ENCODE data around the gene NR4A1. TPM values are rescaled to one million over a fixed set of nuclear protein-coding genes. Genes with fewer than 3 reads are reported as not detected.

Gene NR4A1
- total RNA-seq, 1 donor from 2014 or later = 5.3 TPM

DNA sequence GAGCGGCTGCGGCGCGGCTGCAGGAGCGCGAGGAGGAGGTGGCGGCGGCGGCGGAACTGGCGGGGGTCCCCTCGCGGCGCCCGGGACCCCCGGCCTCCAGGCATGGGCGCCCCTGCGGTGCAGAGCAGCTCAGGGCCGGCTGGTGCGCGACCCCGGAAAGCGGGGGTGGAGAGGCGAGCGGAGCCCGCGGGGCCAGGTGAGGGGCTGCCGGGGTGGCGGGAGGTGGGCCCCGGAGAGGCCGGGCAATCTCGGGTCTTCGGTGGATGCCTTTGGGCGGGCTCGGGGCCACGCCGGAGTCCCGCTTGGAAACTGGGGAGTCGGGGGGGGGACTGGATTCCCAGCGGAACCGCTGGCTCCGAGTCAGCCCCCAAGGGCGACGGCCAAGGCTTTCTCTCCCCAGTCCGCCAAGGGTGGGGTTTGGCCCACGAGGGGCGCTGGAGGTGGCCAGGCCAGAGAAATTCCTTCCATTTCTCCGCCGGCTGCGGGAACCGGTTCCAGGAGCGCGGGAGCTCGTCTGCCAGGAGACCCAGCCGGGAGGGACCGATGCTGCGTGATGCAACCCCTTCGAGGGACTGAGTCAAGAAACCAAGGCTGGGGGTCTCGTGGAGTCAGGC is 13.9 kb upstream of the NR4A1 start:
- FAIRE-seq (no peak), DNase-seq (ENCODE audit: low spot score in 2 of 2) (no peak)

DNA sequence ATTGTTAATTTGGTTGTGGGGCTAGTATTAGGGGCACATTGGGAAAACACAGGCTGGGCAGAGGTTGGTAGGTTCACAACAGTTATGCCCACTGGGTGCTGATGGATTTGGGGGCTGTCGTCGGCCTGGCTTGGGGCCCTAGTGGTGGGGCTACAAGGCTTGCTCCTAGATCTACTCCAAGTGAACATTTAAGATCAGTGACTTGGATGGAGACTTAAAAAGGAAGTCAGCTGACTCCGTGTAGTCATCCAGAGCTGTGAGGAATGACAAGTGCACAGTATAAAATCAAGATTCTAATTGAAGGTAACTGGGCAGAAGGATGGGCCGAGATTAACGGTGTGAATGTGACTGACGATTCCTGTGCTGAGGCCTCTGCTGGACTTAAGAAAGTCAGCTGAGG is 12.8 kb upstream of the NR4A1 start:
- FAIRE-seq = no peak

GRCh38 chr12:52041035-52041434 is 10.2 kb upstream of the NR4A1 start:
- FAIRE-seq = no peak
- no peak for DNase-seq (ENCODE audit: low spot score in 2 of 2)

More for the DNA sequence above, 12.8 kb upstream of the NR4A1 start:
- no peak for DNase-seq (ENCODE audit: low spot score in 2 of 2)

DNA sequence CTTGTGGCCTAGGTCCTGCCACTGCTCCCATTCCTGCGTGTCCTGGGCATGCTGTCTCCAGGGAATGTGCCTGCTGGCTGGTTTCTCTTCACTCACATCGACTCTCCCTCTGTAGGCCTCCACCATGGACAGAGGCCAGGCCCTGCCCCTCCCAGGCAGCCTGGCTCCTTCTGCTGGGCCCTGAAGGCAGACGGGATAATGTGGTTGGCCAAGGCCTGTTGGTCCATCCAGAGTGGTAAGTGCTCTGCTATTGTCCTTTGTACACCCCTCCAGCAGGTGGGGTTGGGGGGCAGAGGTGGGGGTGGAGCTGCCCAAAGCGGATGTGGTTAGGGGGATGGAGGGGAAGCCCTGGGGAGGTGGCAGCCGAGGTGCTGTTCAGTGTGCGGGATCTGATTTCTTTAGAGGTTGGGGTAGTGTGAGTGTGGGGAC is 9.5 kb upstream of the NR4A1 start:
- DNase-seq (ENCODE audit: low spot score in 2 of 2) = no peak

DNA sequence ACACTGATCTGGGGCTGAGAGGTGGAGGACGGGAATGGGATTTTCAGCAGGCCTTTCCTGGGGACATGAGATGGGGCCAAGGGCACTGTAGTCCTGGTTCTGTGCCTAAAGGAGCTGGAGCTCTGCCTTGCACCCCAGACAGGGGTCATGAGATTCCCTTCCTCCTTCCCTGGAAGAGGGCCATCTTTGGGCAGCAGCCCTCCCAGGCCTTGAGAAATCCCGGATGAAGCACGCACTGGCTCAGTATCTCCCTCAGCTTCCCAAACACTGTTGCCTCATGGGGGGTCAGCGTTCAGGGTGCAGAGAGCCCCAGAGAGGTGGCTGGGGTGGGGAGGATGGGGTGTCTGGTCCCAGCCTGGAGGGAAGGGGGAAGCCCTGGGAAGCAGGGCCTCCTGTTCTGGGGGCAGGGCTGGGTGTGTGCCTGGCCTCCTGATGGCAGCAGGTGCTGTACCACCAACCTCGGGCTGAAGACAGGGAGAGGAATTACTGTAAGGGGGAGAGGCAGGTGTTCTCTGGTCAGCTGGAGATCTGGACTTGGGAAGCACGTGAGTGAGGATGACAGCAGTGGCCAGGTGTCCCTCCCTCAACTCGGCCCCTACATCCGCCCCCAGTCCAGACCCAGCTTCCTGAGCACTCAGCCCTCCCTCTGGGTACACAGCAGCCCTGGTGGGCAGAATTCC is 8.4 kb upstream of the NR4A1 start:
- DNase-seq (ENCODE audit: low spot score in 2 of 2) = no peak
- no peak for FAIRE-seq

More for the DNA sequence above, 9.5 kb upstream of the NR4A1 start:
- FAIRE-seq = no peak

- FAIRE-seq = no peak
- no peak for DNase-seq (ENCODE audit: low spot score in 2 of 2)
These were observed 7.6 kb upstream of the NR4A1 start for GRCh38 chr12:52043386-52044212.

DNA sequence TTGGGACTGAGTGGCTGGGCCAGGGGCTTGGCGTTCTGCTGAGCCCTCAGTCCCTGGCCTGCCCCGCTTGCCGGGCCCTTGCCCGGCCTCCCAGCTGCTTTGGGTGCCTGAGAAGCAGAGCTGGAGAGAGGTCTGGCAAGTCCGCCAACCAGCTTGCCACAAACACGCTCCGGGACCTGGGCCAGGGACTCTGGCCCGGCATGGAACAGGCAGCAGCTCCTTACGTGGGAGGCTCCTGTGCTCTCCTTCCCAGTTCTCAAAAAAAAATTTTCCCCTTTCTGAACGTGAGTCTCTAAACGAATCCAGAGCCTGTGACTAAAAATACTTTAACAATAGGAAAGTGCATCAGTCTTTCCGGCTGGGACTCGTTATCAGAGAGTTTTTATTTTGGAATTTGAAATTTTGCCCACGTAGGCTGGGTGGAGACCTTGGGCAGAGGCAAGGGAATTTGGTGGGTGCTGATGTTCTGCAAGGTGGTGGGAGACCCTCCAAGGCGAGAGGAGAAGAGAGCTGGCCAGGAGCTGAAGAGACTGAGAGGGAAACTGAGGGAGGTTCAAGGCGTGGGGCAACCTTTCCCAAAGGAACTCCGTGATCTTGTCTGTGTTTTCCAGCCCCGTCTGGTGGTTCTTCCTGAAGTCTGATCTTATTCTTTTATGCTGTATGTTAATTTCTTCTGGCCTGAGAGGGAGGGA is 6.8 kb upstream of the NR4A1 start:
- no peak for FAIRE-seq
- DNase-seq (ENCODE audit: low spot score in 2 of 2) = peak in 1 of 2 donors; percentile 70

GRCh38 chr12:52045794-52046199 is 5.4 kb upstream of the NR4A1 start:
- FAIRE-seq (no peak), DNase-seq (ENCODE audit: low spot score in 2 of 2) (no peak)

DNA sequence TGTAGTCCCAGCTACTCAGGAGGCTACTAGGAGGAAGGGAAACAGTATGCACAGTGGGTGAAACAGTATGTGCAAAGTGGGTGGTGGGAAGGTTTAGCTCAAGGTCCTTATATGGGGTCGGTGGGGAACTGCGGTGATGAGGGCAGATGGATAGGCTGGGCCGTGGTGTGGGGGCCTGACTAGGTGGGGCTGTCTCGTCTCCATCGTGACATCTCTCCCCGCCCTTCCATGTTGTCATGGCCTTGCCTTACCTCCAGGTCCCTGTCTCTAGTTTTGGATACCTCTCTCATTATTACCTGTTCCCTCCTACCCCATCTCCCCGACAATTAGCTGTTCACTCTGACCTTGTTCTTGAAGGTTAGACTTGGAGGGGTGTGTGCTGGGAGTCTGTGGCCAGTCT is 4.4 kb upstream of the NR4A1 start:
- FAIRE-seq = no peak
- no peak for DNase-seq (ENCODE audit: low spot score in 2 of 2)

DNA sequence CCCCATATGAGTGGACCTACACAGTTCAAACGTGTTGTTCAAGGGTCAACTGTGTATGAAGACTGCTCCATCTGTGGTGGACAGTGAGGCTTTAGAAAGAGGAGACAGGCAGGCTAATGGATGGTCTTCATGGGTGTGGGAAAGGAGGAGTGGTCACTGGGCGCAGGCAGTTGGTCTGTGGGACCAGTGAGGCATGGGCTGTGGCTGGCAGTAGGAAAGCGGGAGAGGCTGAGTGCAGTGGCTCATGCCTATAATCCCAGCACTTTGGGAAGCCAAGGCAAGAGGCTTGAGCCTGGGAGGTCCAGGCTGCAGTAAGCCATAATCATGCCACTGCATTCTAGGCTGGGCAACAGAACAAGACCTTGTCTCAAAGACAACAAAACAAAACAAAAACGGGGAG is 2.0 kb upstream of the NR4A1 start:
- FAIRE-seq = no peak

GRCh38 chr12:52049688-52050087 is 1.6 kb upstream of the NR4A1 start:
- FAIRE-seq (no peak), DNase-seq (ENCODE audit: low spot score in 2 of 2) (no peak)

More for the DNA sequence above, 2.0 kb upstream of the NR4A1 start:
- DNase-seq (ENCODE audit: low spot score in 2 of 2) = no peak

- FAIRE-seq (no peak), DNase-seq (ENCODE audit: low spot score in 2 of 2) (no peak)
These were observed 1.0 kb upstream of the NR4A1 start for GRCh38 chr12:52050116-52050757.

DNA sequence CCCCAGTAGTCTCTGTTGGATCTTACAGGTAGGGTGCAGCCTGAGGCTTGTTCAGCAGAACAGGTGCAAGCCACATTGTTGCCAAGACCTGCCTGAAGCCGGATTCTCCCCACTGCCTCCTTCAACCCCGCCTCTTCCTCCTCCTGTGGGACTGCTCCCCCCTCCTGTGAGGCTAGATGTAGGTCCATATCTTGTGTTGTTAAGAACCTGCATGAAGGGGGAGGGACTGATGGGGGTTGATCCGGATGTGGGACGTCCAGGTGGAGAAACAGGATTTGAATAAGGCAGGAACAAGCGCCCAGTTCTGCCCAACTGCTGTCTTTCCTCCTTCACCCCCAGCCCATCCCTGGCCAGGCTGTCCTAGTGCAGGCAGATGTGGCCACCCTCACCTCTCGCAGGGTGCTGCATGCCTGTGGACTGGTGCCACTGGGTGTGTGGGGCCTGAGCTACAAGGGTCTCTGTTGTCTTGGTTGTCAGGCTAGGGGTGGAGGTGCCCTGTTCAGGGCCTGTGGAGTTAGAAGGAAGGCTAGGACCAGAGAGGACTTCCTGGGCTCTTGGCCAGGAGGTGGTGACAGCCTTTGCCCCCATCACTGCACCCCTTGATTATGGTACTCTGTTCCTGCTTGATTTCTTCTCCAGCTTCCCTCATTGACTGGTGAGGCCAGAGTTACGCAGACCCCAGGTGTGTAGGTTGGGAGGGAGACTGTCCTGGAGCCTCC is 1.4 kb downstream of the NR4A1 start:
- FAIRE-seq = no peak
- DNase-seq (ENCODE audit: low spot score in 2 of 2) = no peak

GRCh38 chr12:52053536-52054209 is 2.4 kb downstream of the NR4A1 start:
- no peak for DNase-seq (ENCODE audit: low spot score in 2 of 2)
- no peak for FAIRE-seq

GRCh38 chr12:52054231-52054832 is 3.1 kb downstream of the NR4A1 start:
- DNase-seq (ENCODE audit: low spot score in 2 of 2) = no peak

DNA sequence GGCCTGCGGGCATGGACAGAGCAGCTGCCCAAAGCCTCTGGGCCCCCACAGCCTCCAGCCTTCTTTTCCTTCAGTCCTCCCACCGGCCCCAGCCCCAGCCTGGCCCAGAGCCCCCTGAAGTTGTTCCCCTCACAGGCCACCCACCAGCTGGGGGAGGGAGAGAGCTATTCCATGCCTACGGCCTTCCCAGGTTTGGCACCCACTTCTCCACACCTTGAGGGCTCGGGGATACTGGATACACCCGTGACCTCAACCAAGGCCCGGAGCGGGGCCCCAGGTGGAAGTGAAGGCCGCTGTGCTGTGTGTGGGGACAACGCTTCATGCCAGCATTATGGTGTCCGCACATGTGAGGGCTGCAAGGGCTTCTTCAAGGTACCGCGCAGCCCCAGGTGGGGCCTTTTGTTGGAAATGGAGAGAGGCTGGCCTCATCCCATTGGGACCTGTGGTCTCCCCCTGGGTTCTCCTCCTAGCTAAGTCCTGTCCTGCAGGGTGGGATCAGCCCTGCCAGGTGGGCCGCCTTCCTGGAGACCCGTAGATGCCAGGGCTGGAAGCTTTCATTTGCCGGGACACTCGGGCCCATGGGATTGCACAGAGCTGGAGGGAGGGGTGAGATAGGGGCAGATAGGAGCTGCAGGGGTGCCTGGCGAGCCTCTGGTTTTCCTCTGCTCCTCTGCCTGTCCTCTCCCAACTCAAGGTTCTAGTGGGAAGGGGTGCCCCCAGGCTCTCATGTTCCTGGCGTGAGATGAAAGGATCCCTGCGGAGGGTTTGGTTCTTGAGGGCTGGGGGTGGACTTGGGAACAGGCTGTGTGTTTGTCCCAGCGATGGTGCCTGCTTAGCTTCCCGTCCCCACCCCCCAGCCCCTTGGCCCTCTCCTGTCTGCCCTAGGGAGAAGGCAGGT is 3.8 kb downstream of the NR4A1 start:
- FAIRE-seq (no peak), DNase-seq (ENCODE audit: low spot score in 2 of 2) (no peak)

More at GRCh38 chr12:52054231-52054832, 3.1 kb downstream of the NR4A1 start:
- FAIRE-seq = no peak

All from frontal cortex (tissue), 4 donors.